Esophagus muscularis mucosa (tissue), 4 donors: Measurements from ENCODE around the gene DNAH1. TPM values are rescaled to one million over a fixed set of nuclear protein-coding genes. Genes with fewer than 3 reads are reported as not detected.

Experiments
- DNase-seq: peaks from one replicate; pipeline ENCODE4 v3.0.0-alpha.2; 2017; ENCODE audit errors: extremely low spot score
- H3K27ac ChIP-seq, 4 donors: fragments of 200-600 bp; sonication (generic); replicated peaks in 1 of 4; 1 replicate in 3 of 4; 2 replicates in 1 of 4; pipeline ENCODE4 v1.5.1; 2016 to 2019; ENCODE audit warnings: mild to moderate bottlenecking in 1 of 4
- H3K27me3 ChIP-seq, 4 donors: fragments of 200-600 bp; sonication (generic); one replicate each; pipeline versions ENCODE4 v1.5.1 to v1.6.0; 2016 to 2019
- H3K36me3 ChIP-seq, 4 donors: fragments of 200-600 bp; sonication (generic); one replicate each; pipeline ENCODE4 v1.5.1; 2016 to 2019
- H3K4me1 ChIP-seq, 4 donors: fragments of 200-600 bp; sonication (generic); one replicate each; pipeline ENCODE4 v1.5.1; 2016 to 2019
- H3K4me3 ChIP-seq, 4 donors: fragments of 200-600 bp; sonication (generic); 1 replicate in 2 of 4; 2 replicates in 2 of 4; pipeline ENCODE4 v1.5.1; 2016 to 2019; ENCODE audit warnings: mild to moderate bottlenecking in 4 of 4, moderate library complexity in 1 of 4
- H3K9me3 ChIP-seq, 4 donors: fragments of 200-600 bp; sonication (generic); 1 replicate in 3 of 4; 2 replicates in 1 of 4; pipeline ENCODE4 v1.5.1; 2016 to 2019
- CTCF ChIP-seq, 3 experiments: fragments of 200-600 bp in 2 of 3; fragments of 450-650 bp in 1 of 3; sonication (generic) in 2 of 3; IDR thresholded peaks; one replicate each; pipeline ENCODE4 v1.5.1; 2017 to 2019; ENCODE audit warnings: antibody characterized with exemption in 3 of 3, mild to moderate bottlenecking in 2 of 3, moderate library complexity in 1 of 3
- EP300 ChIP-seq: sonication (generic); formaldehyde crosslinking; IDR thresholded peaks from one replicate; pipeline ENCODE4 v1.6.1; 2017; ENCODE audit warnings: antibody characterized with exemption
- POLR2A ChIP-seq: fragments of 450-650 bp; IDR thresholded peaks from one replicate; pipeline ENCODE4 v1.6.1; 2017; ENCODE audit warnings: antibody characterized with exemption, moderate library complexity, mild to moderate bottlenecking, low read depth
- POLR2AphosphoS5 ChIP-seq, 2 donors: sonication (generic); formaldehyde crosslinking; IDR thresholded peaks; one replicate each; pipeline ENCODE4 v1.6.1; 2017; ENCODE audit warnings: antibody characterized with exemption in 2 of 2
- whole genome bisulfite sequencing: methylation state at CpG from one replicate; pipeline ENCODE4 v1.1.5; 2018; 5-methylcytosine and 5-hydroxymethylcytosine counted together
- intact Hi-C: fragments of 100-400 bp; cut with DNase I; formaldehyde crosslinking; loops from one replicate; pipeline ENCODE4 v1.15.1; 2023
- total RNA-seq, 4 donors: library from RNA; depleted of rRNA; stranded (reverse); fragments of >200 nt; gene quantifications; one replicate each; pipeline versions ENCODE4 v1.1.0 to v1.2.1, GENCODE V29; 2016

The DNAH1 gene
- total RNA-seq, 4 donors from 2014 or later, result 3.4 to 5.4 (median 3.6) TPM

- TF ChIP-seq POLR2AphosphoS5 (IDR thresholded peaks at IDR 0.05), result no peak
- TF ChIP-seq EP300, result no peak
- TF ChIP-seq CTCF (IDR thresholded peaks at IDR 0.05), result no peak
- TF ChIP-seq POLR2A, result no peak
- intact Hi-C loops, result no loop called here
- DNase-seq, result no peak
- Histone ChIP-seq H3K9me3 (no peaks in the 10 kb centered on the region), H3K27ac (no peak overlapping the region), H3K36me3 (peaks cover 0 to 55% (median 33%) of the 10 kb centered on the region in 4 donors), H3K4me3 (no peak overlapping the region), H3K4me1 (no peaks in the 10 kb centered on the region), H3K27me3 (no peaks in the 10 kb centered on the region)
- 91% methylated on average over 14 of the region's 18 CpGs for WGBS
Measured at GRCh38 chr3:52393959-52394670, 78.0 kb downstream of the DNAH1 start.

- Histone ChIP-seq H3K27me3 (no peaks in the 10 kb centered on the region), H3K4me3 (no peak overlapping the region), H3K27ac (no peak overlapping the region), H3K9me3 (no peaks in the 10 kb centered on the region), H3K4me1 (no peaks in the 10 kb centered on the region), H3K36me3 (peaks cover 0 to 57% (median 34%) of the 10 kb centered on the region in 4 donors)
- intact Hi-C loops, result no loop called here
- WGBS, result 86% methylated on average over 6 of the region's 10 CpGs
- TF ChIP-seq POLR2A, result no peak
- TF ChIP-seq CTCF (IDR thresholded peaks at IDR 0.05), result no peak
- TF ChIP-seq POLR2AphosphoS5 (IDR thresholded peaks at IDR 0.05), result no peak
- TF ChIP-seq EP300, result no peak
- DNase-seq, result no peak
Measured at GRCh38 chr3:52394751-52395502, 78.8 kb downstream of the DNAH1 start.

- Histone ChIP-seq H3K4me1 (no peaks in the 10 kb centered on the region), H3K36me3 (peaks cover 0 to 60% (median 40%) of the 10 kb centered on the region in 4 donors), H3K27me3 (no peaks in the 10 kb centered on the region), H3K9me3 (no peaks in the 10 kb centered on the region), H3K4me3 (no peak overlapping the region), H3K27ac (no peak overlapping the region)
- TF ChIP-seq EP300 (no peak), POLR2AphosphoS5 (IDR thresholded peaks at IDR 0.05) (no peak), POLR2A (no peak), CTCF (IDR thresholded peaks at IDR 0.05) (no peak)
- 86% methylated on average over 7 of the region's 8 CpGs for WGBS
- no peak for DNase-seq
- intact Hi-C loops, result no loop called here
Measured at GRCh38 chr3:52395503-52395865, 79.4 kb downstream of the DNAH1 start.

GRCh38 chr3:52396011-52396906 is 80.1 kb downstream of the DNAH1 start:
- no peak for TF ChIP-seq POLR2AphosphoS5 (IDR thresholded peaks at IDR 0.05)
- no peak for TF ChIP-seq CTCF (IDR thresholded peaks at IDR 0.05)
- no peak for TF ChIP-seq EP300
- no peak for TF ChIP-seq POLR2A
- Histone ChIP-seq H3K9me3 (no peaks in the 10 kb centered on the region), H3K36me3 (peaks cover 0 to 60% (median 43%) of the 10 kb centered on the region in 4 donors), H3K4me3 (no peak overlapping the region), H3K27me3 (no peaks in the 10 kb centered on the region), H3K4me1 (no peaks in the 10 kb centered on the region), H3K27ac (no peak overlapping the region)
- WGBS, result 94% methylated on average over 14 of the region's 25 CpGs
- no peak for DNase-seq
- intact Hi-C loops, result no loop called here
